Myometrial cell (primary cell): ENCODE data around the gene PCDHGC4. TPM values are rescaled to one million over a fixed set of nuclear protein-coding genes. Genes with fewer than 3 reads are reported as not detected.

Source experiments
- total RNA-seq: library from RNA; depleted of rRNA; stranded (reverse); fragments of >200 nt; gene quantifications from 2 replicates; pipeline ENCODE4 v1.2.3, GENCODE V29; 2015

Gene PCDHGC4
- under 0.01 and 0.58 TPM in 2 replicates for total RNA-seq

DNA sequence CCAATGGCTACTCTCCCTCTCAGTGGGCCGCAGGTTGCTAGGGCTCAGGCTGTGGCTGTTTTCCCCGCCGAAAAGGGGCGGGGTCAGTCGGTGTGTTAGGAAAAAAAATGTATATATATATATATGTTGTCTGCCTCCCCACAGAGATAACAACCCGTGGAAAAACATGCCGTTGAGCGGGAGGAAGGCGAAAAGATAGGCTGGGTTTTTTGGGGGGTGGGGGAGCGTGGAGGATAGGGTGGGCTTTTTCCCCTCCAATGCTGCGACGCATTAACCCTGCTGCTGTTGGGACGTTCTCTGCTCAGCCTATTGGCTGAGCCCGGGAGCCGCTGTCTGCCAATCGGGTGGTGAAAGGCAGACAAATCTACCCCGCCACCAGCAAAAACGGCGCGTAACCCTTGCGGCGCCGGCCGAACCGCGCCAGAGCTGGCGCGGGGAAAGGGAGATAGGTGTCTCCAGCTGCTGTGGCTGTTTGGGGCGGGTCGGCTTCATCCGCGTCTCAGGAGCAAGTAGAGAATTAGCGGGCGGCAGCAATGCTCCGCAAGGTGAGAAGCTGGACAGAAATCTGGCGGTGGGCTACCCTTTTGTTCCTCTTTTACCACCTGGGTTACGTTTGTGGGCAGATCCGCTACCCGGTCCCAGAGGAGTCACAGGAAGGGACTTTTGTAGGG, at the start of gene PCDHGC4:
PCDHGC4 (plus strand) TSS at position 390 of the 671 bp plus-strand sequence; CDS start at position 534, 144 bp downstream.

DNA sequence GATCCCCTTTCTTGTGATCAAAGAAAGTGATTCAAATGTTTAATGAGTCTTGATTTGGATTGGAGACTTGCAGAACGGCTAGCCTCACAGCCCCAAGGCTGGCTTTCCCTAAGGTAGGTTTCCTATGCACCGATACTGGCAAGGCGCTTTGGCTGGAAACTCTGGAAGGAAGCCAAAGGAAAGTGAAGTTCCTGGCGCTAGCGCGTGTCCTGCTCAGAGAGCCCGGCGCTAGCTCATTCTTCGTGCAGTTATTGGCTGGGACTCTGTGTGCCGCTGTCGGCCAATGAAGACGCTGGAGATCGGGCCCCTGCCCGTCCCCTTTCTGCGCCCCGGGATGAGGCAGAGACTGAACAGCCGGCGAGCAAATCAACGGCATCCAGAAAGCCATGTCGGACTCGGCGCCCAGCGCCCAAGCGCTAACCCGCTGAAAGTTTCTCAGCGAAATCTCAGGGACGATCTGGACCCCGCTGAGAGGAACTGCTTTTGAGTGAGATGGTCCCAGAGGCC, 9.2 kb upstream of the PCDHGC4 start, which contains the start of gene PCDHGC3:
PCDHGC3 (plus strand) TSS at position 342 of the 507 bp plus-strand sequence; CDS start at position 493, 151 bp downstream.

DNA sequence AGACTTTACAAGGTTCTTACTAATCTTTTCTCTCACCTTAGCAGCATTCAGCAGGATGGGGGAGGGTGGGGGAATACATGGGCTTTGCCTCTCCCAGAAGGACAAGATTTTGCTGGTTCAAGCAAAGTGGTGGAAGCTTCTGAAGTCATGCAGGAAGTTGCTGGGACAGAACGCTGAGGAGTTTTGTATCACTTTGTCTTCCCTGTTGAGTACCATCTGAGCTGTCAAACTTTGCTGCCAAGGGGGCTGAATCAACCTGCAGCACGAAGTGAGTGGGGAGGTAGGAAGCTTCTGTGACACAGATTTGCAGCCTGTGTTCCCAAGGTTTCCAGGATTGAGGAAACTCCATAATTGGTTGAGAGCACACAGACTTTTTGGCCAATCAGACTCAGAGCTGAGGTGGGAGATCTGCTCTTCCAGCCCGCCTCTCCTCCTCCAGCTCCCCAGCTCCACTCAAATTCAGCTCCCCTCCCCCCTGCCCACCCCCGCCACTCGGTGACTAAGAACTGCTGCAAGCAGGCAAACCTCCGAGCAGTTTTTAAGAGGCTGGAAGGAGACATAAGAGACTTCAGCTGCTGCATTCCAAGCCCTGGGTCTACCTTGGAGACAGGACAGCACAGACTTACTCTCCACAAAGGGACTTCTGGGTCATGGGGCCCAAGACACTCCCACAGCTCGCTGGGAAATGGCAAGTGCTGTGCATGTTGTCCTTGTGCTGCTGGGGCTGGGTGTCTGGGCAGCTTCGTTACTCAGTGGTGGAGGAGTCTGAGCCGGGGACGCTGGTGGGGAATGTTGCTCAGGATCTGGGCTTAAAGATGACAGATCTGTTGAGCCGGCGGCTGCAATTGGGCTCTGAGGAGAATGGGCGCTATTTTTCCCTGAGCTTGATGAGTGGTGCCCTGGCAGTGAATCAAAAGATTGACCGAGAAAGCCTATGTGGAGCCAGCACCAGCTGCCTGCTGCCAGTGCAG, 4.0 kb downstream of the PCDHGC4 start, which contains the start of gene PCDHGC5:
PCDHGC5 (plus strand) TSS at position 491 of the 971 bp plus-strand sequence; CDS start at position 651, 160 bp downstream.

Other genes with a start within 250 kb of the PCDHGC4 start
- 0.35 TPM in 1 of 2 replicates, not detected in the other for gene PCDHB15, start 239.6 kb upstream of the PCDHGC4 start, total RNA-seq
- under 0.01 TPM in 1 of 2 replicates, not detected in the other for gene SLC25A2, start 181.0 kb upstream of the PCDHGC4 start, total RNA-seq
- 45.8 and 59.5 TPM in 2 replicates for gene TAF7, start 164.2 kb upstream of the PCDHGC4 start, total RNA-seq
- 0.29 TPM in 1 of 2 replicates, not detected in the other for gene PCDHGA1, start 154.5 kb upstream of the PCDHGC4 start, total RNA-seq
- 0.53 and 1.4 TPM in 2 replicates for gene PCDHGA2, start 146.3 kb upstream of the PCDHGC4 start, total RNA-seq
- gene PCDHGA3, start 141.2 kb upstream of the PCDHGC4 start, total RNA-seq, result 0.18 TPM in 1 of 2 replicates, not detected in the other
- gene PCDHGB1, start 134.9 kb upstream of the PCDHGC4 start, total RNA-seq, result 0.35 TPM in 1 of 2 replicates, not detected in the other
- 0.58 and 2.1 TPM in 2 replicates for gene PCDHGA4, start 130.0 kb upstream of the PCDHGC4 start, total RNA-seq
- gene PCDHGB2, start 125.0 kb upstream of the PCDHGC4 start, total RNA-seq, result 0.53 and 0.86 TPM in 2 replicates
- 0.29 and 0.89 TPM in 2 replicates for gene PCDHGA5, start 120.9 kb upstream of the PCDHGC4 start, total RNA-seq
- 0.58 and 0.71 TPM in 2 replicates for gene PCDHGB3, start 114.8 kb upstream of the PCDHGC4 start, total RNA-seq
- gene PCDHGA6, start 111.1 kb upstream of the PCDHGC4 start, total RNA-seq, result 0.86 and 1.4 TPM in 2 replicates
- 0.89 and 2.0 TPM in 2 replicates for gene PCDHGA7, start 102.3 kb upstream of the PCDHGC4 start, total RNA-seq
- 3.9 and 4.6 TPM in 2 replicates for gene PCDHGB4, start 97.3 kb upstream of the PCDHGC4 start, total RNA-seq
- gene PCDHGA8, start 92.4 kb upstream of the PCDHGC4 start, total RNA-seq, result 0.71 and 0.86 TPM in 2 replicates
- 6.7 and 7.2 TPM in 2 replicates for gene PCDHGB5, start 87.1 kb upstream of the PCDHGC4 start, total RNA-seq
- gene PCDHGA9, start 82.3 kb upstream of the PCDHGC4 start, total RNA-seq, result 0.86 and 1.9 TPM in 2 replicates
- gene PCDHGB6, start 77.0 kb upstream of the PCDHGC4 start, total RNA-seq, result 0.29 and 0.89 TPM in 2 replicates
- gene PCDHGA10, start 72.0 kb upstream of the PCDHGC4 start, total RNA-seq, result 4.3 and 4.6 TPM in 2 replicates
- 4.3 and 6.0 TPM in 2 replicates for gene PCDHGB7, start 67.4 kb upstream of the PCDHGC4 start, total RNA-seq
- gene PCDHGA11, start 64.0 kb upstream of the PCDHGC4 start, total RNA-seq, result 5.3 and 8.4 TPM in 2 replicates
- 14.9 and 15.6 TPM in 2 replicates for gene PCDHGA12, start 54.5 kb upstream of the PCDHGC4 start, total RNA-seq
- gene PCDHGC3, start 9.1 kb upstream of the PCDHGC4 start, total RNA-seq, result 38.6 TPM in 2 replicates
- 0.71 and 1.2 TPM in 2 replicates for gene PCDHGC5, start 4.1 kb downstream of the PCDHGC4 start, total RNA-seq
- 36.6 and 46.8 TPM in 2 replicates for gene DIAPH1, start 134.0 kb downstream of the PCDHGC4 start, total RNA-seq
- 55.1 and 67.2 TPM in 2 replicates for gene HDAC3, start 151.8 kb downstream of the PCDHGC4 start, total RNA-seq
- 3.5 and 6.2 TPM in 2 replicates for gene RELL2, start 152.0 kb downstream of the PCDHGC4 start, total RNA-seq
- 23.6 and 32.6 TPM in 2 replicates for gene FCHSD1, start 166.4 kb downstream of the PCDHGC4 start, total RNA-seq
- 10.1 and 11.5 TPM in 2 replicates for gene ARAP3, start 197.2 kb downstream of the PCDHGC4 start, total RNA-seq